Neural crest cell (in vitro differentiated cells): ENCODE results near the gene CHAF1A. TPM values are rescaled to one million over a fixed set of nuclear protein-coding genes. Genes with fewer than 3 reads are reported as not detected.

Source experiments
- DNase-seq: peaks from one replicate; pipeline ENCODE4 v3.0.0; 2021; ENCODE audit warnings: low read depth, mixed read lengths, low spot score
- H3K27ac Mint-ChIP-seq: one replicate; pipeline ENCODE4 v1.8.0; 2021; ENCODE audit warnings: mild to moderate bottlenecking, mixed read lengths; ENCODE audit not compliant: unreplicated experiment
- H3K27me3 Mint-ChIP-seq: 2 replicates; pipeline ENCODE4 v1.8.0; 2021; ENCODE audit warnings: low read depth, mild to moderate bottlenecking, mixed read lengths
- H3K36me3 Mint-ChIP-seq: 2 replicates; pipeline ENCODE4 v1.8.0; 2021; ENCODE audit warnings: low read depth, mild to moderate bottlenecking, mixed read lengths
- H3K4me1 Mint-ChIP-seq: 2 replicates; pipeline ENCODE4 v1.8.0; 2021; ENCODE audit warnings: mixed read lengths
- H3K4me3 Mint-ChIP-seq: one replicate; pipeline ENCODE4 v1.8.0; 2021; ENCODE audit warnings: mild to moderate bottlenecking, mixed read lengths
- H3K9me3 Mint-ChIP-seq: 2 replicates; pipeline ENCODE4 v1.8.0; 2021; ENCODE audit warnings: mixed read lengths
- CTCF ChIP-seq: fragments of 200-600 bp; sonication (generic); conservative IDR thresholded peaks from 2 replicates; pipeline ENCODE4 v1.5.0; 2021; ENCODE audit warnings: antibody characterized with exemption, mild to moderate bottlenecking
- total RNA-seq: library from RNA; stranded (reverse); gene quantifications from 2 replicates; pipeline ENCODE4 v1.2.1, GENCODE V29; 2021

The CHAF1A gene
- total RNA-seq, 1 donor from 2014 or later: 120 TPM

- H3K4me1 Mint-ChIP-seq: no peaks in the 10 kb centered on the region
- H3K27ac Mint-ChIP-seq: no peak overlapping the region
- H3K27me3 Mint-ChIP-seq: peaks cover 2% of the 10 kb centered on the region
- no peak overlapping the region for H3K4me3 Mint-ChIP-seq
- H3K9me3 Mint-ChIP-seq: no peaks in the 10 kb centered on the region
- peaks cover 2% of the 10 kb centered on the region for H3K36me3 Mint-ChIP-seq
- no peak for DNase-seq
- TF ChIP-seq CTCF: no peak
Observed at GRCh38 chr19:4449639-4450028, 47.2 kb downstream of the CHAF1A start.

- H3K4me1 Mint-ChIP-seq: peaks cover 12% of the 10 kb centered on the region
- H3K27ac Mint-ChIP-seq: no peak overlapping the region
Observed at GRCh38 chr19:4452230-4452990, 50.0 kb downstream of the CHAF1A start.

GRCh38 chr19:4453232-4454179, 51.1 kb downstream of the CHAF1A start:
- no peak for DNase-seq
- peaks cover 12% of the 10 kb centered on the region for H3K4me1 Mint-ChIP-seq
- no peak for TF ChIP-seq CTCF
- H3K27ac Mint-ChIP-seq: no peak overlapping the region
- peaks cover 12% of the 10 kb centered on the region for H3K27me3 Mint-ChIP-seq
- H3K4me3 Mint-ChIP-seq: peak overlapping the region; percentile 76
- H3K9me3 Mint-ChIP-seq: no peaks in the 10 kb centered on the region
- peaks cover 2% of the 10 kb centered on the region for H3K36me3 Mint-ChIP-seq

More at GRCh38 chr19:4452230-4452990, 50.0 kb downstream of the CHAF1A start:
- H3K27me3 Mint-ChIP-seq: peaks cover 10% of the 10 kb centered on the region
- peaks cover 2% of the 10 kb centered on the region for H3K36me3 Mint-ChIP-seq
- DNase-seq: no peak
- H3K4me3 Mint-ChIP-seq: peak overlapping the region; percentile 76
- H3K9me3 Mint-ChIP-seq: no peaks in the 10 kb centered on the region
- no peak for TF ChIP-seq CTCF

GRCh38 chr19:4454747-4455718, 52.6 kb downstream of the CHAF1A start:
- TF ChIP-seq CTCF: no peak
- no peak for DNase-seq
- no peak overlapping the region for H3K27ac Mint-ChIP-seq
- peaks cover 12% of the 10 kb centered on the region for H3K4me1 Mint-ChIP-seq
- peaks cover 12% of the 10 kb centered on the region for H3K27me3 Mint-ChIP-seq
- no peaks in the 10 kb centered on the region for H3K9me3 Mint-ChIP-seq
- no peaks in the 10 kb centered on the region for H3K36me3 Mint-ChIP-seq
- H3K4me3 Mint-ChIP-seq: peak overlapping the region; percentile 74
